ENCODE data around the gene FITM2.

FITM2 gene

DNA sequence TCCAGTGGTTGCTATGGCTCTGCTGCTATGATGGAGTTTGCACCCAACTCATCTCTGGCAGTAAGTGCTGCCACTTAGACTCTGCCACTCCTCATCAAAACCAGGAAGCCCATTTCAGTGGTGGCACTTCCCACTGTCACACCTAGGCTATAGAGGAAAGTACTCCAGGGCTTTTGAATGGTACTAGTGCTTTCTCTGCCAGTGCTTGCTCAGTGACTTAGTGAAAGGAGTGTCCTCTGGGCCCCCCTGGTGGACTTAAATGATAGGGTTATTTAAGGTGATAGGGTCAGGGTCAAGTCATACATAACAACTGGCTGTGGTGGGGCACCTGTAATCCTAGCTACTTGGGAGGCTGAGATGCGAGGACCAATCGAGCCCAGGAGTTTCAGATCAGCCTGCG lies 22.8 kb downstream of the FITM2 start (continued):
- TF ChIP-seq, protein P1, sequence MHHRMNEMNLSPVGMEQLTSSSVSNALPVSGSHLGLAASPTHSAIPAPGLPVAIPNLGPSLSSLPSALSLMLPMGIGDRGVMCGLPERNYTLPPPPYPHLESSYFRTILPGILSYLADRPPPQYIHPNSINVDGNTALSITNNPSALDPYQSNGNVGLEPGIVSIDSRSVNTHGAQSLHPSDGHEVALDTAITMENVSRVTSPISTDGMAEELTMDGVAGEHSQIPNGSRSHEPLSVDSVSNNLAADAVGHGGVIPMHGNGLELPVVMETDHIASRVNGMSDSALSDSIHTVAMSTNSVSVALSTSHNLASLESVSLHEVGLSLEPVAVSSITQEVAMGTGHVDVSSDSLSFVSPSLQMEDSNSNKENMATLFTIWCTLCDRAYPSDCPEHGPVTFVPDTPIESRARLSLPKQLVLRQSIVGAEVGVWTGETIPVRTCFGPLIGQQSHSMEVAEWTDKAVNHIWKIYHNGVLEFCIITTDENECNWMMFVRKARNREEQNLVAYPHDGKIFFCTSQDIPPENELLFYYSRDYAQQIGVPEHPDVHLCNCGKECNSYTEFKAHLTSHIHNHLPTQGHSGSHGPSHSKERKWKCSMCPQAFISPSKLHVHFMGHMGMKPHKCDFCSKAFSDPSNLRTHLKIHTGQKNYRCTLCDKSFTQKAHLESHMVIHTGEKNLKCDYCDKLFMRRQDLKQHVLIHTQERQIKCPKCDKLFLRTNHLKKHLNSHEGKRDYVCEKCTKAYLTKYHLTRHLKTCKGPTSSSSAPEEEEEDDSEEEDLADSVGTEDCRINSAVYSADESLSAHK (tag by site-specific recombination; IDR thresholded peaks at IDR 0.05) = no peak
- TF ChIP-seq ZNF776 (tag by site-specific recombination; IDR thresholded peaks at IDR 0.05; ENCODE audit: borderline replicate concordance) (no peak), ZNF2 (tag by site-specific recombination; IDR thresholded peaks at IDR 0.05) (no peak), RBAK (tag by site-specific recombination; IDR thresholded peaks at IDR 0.05) (no peak), ZNF169 (tag by site-specific recombination; IDR thresholded peaks at IDR 0.05) (no peak), ZFP41 (tag by site-specific recombination; IDR thresholded peaks at IDR 0.05; ENCODE audit: borderline replicate concordance) (no peak)

DNA sequence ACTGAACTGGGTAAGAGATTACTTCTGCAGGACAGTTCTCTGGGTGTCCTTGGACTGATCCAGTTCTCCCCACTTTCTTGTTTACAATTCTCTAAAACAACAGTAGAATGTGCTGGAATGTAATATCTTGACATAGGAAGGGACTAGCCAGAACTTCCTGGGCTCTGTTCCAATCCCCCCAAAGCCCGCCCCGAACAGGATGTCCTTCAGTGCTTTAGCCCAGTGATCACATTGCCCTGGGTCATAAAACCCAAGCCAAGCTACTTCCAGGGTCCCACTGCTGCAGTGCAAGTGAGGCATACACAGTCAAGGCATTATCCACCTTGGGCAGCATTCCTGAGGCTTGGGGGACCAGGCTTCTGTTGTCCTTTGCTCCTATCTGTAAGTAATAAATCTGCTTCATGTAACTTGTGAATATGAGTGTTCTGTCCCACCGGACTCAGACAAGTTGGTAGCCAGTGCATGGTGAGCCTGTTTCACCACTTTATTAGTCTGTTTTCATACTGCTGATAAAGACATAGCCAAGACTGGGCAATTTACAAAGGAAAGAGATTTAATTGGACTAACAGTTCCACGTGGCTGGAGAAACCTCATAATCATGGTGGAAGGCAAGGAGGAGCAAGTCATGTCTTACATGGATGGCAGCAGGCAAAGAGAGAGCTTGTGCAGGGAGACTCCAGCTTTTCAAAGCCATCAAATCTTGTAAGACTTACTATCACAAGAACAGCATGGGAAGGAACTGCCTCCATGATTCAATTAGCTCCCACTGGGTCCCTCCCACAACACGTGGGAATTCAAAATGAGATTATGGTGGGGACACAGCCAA lies 23.5 kb downstream of the FITM2 start:
- no peak overlapping the region for H3K4me3 ChIP-seq (ENCODE audit: low read depth, low read length)
- no peaks in the 10 kb centered on the region for H3K36me3 ChIP-seq (ENCODE audit: control insufficient read depth in 2 of 2, insufficient read depth in 1 of 2, low read length in 2 of 2)
- no peaks in the 10 kb centered on the region for H3K4me1 ChIP-seq (ENCODE audit: control insufficient read depth, insufficient read depth, low read length)
- no peaks in the 10 kb centered on the region for H3K9me3 ChIP-seq (ENCODE audit: control insufficient read depth, insufficient read depth, low read depth, low read length)
- ChIA-PET POLR2A (no interaction called here), CTCF (interaction anchor here (1.1 kb wide), 1 partner anchor 97 kb away, joined by 3 read pairs; no protein-coding TSS in a partner anchor)
- no peak overlapping the region for H3K27ac ChIP-seq (ENCODE audit: extremely low read depth, low read depth, low read length)
- TF ChIP-seq YY2 (tag by site-specific recombination; IDR thresholded peaks at IDR 0.05) = no peak
- TF ChIP-seq, protein P2, sequence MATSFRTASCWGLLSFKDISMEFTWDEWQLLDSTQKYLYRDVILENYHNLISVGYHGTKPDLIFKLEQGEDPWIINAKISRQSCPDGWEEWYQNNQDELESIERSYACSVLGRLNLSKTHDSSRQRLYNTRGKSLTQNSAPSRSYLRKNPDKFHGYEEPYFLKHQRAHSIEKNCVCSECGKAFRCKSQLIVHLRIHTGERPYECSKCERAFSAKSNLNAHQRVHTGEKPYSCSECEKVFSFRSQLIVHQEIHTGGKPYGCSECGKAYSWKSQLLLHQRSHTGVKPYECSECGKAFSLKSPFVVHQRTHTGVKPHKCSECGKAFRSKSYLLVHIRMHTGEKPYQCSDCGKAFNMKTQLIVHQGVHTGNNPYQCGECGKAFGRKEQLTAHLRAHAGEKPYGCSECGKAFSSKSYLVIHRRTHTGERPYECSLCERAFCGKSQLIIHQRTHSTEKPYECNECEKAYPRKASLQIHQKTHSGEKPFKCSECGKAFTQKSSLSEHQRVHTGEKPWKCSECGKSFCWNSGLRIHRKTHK (tag by site-specific recombination; IDR thresholded peaks at IDR 0.05) = no peak
- no peak for TF ChIP-seq ZNF544 (tag by site-specific recombination; IDR thresholded peaks at IDR 0.05)
- TF ChIP-seq, protein P3, sequence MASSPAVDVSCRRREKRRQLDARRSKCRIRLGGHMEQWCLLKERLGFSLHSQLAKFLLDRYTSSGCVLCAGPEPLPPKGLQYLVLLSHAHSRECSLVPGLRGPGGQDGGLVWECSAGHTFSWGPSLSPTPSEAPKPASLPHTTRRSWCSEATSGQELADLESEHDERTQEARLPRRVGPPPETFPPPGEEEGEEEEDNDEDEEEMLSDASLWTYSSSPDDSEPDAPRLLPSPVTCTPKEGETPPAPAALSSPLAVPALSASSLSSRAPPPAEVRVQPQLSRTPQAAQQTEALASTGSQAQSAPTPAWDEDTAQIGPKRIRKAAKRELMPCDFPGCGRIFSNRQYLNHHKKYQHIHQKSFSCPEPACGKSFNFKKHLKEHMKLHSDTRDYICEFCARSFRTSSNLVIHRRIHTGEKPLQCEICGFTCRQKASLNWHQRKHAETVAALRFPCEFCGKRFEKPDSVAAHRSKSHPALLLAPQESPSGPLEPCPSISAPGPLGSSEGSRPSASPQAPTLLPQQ (tag by site-specific recombination; IDR thresholded peaks at IDR 0.05) = no peak
- TF ChIP-seq ZNF701 (tag by site-specific recombination; IDR thresholded peaks at IDR 0.05) = no peak
- TF ChIP-seq, protein P4, sequence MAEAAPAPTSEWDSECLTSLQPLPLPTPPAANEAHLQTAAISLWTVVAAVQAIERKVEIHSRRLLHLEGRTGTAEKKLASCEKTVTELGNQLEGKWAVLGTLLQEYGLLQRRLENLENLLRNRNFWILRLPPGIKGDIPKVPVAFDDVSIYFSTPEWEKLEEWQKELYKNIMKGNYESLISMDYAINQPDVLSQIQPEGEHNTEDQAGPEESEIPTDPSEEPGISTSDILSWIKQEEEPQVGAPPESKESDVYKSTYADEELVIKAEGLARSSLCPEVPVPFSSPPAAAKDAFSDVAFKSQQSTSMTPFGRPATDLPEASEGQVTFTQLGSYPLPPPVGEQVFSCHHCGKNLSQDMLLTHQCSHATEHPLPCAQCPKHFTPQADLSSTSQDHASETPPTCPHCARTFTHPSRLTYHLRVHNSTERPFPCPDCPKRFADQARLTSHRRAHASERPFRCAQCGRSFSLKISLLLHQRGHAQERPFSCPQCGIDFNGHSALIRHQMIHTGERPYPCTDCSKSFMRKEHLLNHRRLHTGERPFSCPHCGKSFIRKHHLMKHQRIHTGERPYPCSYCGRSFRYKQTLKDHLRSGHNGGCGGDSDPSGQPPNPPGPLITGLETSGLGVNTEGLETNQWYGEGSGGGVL (tag by site-specific recombination; IDR thresholded peaks at IDR 0.05) = no peak
- TF ChIP-seq ZNF223 (tag by site-specific recombination; IDR thresholded peaks at IDR 0.05) = no peak
- TF ChIP-seq ZNF112 (tag by site-specific recombination; IDR thresholded peaks at IDR 0.05) = no peak
- no peak for TF ChIP-seq ZNF621 (tag by site-specific recombination; IDR thresholded peaks at IDR 0.05)

DNA sequence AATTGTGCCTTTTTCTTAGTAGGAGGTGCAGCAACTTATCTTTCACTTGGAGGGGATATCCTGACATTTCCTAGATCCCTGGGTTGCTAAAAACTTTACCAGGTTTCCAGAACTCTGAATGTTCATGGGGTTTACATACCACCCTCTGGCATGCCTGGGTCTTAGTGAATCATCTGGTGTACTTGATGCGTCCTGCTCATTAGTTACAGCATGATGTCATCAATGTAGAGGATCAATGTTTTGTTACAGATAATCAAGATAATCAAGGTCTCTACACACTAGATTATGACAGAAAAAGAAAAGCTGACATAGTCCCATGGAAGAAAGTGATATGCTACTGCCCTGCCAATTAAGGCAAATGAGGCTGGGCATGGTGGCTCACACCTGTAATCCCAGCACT lies 27.0 kb downstream of the FITM2 start:
- Histone ChIP-seq H3K4me1 (ENCODE audit: control insufficient read depth, insufficient read depth, low read length) (no peaks in the 10 kb centered on the region), H3K9me3 (ENCODE audit: control insufficient read depth, insufficient read depth, low read depth, low read length) (no peaks in the 10 kb centered on the region), H3K27ac (ENCODE audit: extremely low read depth, low read depth, low read length) (no peak overlapping the region), H3K4me3 (ENCODE audit: low read depth, low read length) (no peak overlapping the region), H3K36me3 (ENCODE audit: control insufficient read depth in 2 of 2, insufficient read depth in 1 of 2, low read length in 2 of 2) (no peaks in the 10 kb centered on the region)
- CTCF ChIA-PET = interaction anchor here (0.6 to 2.5 kb wide), 2 partner anchors 21 to 27 kb away, joined by 4 to 7 read pairs; partner anchors contain the start of gene FITM2
- POLR2A ChIA-PET = no interaction called here
- TF ChIP-seq, protein P5, sequence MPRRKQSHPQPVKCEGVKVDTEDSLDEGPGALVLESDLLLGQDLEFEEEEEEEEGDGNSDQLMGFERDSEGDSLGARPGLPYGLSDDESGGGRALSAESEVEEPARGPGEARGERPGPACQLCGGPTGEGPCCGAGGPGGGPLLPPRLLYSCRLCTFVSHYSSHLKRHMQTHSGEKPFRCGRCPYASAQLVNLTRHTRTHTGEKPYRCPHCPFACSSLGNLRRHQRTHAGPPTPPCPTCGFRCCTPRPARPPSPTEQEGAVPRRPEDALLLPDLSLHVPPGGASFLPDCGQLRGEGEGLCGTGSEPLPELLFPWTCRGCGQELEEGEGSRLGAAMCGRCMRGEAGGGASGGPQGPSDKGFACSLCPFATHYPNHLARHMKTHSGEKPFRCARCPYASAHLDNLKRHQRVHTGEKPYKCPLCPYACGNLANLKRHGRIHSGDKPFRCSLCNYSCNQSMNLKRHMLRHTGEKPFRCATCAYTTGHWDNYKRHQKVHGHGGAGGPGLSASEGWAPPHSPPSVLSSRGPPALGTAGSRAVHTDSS (tag by site-specific recombination; IDR thresholded peaks at IDR 0.05) = no peak
- TF ChIP-seq, protein P6, sequence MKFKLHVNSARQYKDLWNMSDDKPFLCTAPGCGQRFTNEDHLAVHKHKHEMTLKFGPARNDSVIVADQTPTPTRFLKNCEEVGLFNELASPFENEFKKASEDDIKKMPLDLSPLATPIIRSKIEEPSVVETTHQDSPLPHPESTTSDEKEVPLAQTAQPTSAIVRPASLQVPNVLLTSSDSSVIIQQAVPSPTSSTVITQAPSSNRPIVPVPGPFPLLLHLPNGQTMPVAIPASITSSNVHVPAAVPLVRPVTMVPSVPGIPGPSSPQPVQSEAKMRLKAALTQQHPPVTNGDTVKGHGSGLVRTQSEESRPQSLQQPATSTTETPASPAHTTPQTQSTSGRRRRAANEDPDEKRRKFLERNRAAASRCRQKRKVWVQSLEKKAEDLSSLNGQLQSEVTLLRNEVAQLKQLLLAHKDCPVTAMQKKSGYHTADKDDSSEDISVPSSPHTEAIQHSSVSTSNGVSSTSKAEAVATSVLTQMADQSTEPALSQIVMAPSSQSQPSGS (tag by site-specific recombination; IDR thresholded peaks at IDR 0.05; ENCODE audit: low read depth) = peak; percentile 66
- TF ChIP-seq ZNF629 (tag by site-specific recombination; IDR thresholded peaks at IDR 0.05) = peak; percentile 62
- TF ChIP-seq, protein P4 (tag by site-specific recombination; IDR thresholded peaks at IDR 0.05) = no peak
